ENCODE results near the gene EMC1.

- TF ChIP-seq, protein P1, sequence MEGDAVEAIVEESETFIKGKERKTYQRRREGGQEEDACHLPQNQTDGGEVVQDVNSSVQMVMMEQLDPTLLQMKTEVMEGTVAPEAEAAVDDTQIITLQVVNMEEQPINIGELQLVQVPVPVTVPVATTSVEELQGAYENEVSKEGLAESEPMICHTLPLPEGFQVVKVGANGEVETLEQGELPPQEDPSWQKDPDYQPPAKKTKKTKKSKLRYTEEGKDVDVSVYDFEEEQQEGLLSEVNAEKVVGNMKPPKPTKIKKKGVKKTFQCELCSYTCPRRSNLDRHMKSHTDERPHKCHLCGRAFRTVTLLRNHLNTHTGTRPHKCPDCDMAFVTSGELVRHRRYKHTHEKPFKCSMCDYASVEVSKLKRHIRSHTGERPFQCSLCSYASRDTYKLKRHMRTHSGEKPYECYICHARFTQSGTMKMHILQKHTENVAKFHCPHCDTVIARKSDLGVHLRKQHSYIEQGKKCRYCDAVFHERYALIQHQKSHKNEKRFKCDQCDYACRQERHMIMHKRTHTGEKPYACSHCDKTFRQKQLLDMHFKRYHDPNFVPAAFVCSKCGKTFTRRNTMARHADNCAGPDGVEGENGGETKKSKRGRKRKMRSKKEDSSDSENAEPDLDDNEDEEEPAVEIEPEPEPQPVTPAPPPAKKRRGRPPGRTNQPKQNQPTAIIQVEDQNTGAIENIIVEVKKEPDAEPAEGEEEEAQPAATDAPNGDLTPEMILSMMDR (IDR thresholded peaks at IDR 0.05), result no peak
- no peak for TF ChIP-seq POLR2A (IDR thresholded peaks at IDR 0.05)
These were observed 45.5 kb downstream of the EMC1 start for GRCh38 chr1:19205845-19206244.

Data from gastroesophageal sphincter (tissue), 3 donors.